ENCODE measurements around the gene RAB14. TPM values are rescaled to one million over a fixed set of nuclear protein-coding genes. Genes with fewer than 3 reads are reported as not detected.
A peak's percentile ranks its signal among the peaks of the same experiment; 100 is the strongest.

The RAB14 gene
- total RNA-seq, result 10 to 100 TPM; 70.1 to 87.2 (median 76.2) TPM
- long read RNA-seq, donor 1, full-length matches to known transcripts, result 87 of 92 reads
- long read RNA-seq, donor 1, partial matches to known transcripts, result 0 of 92 reads
- long read RNA-seq, donor 1, other reads (novel, unspliced or antisense), result 5 of 92 reads
- long read RNA-seq, donor 2, full-length matches to known transcripts, result 23 of 30 reads
- long read RNA-seq, donor 2, partial matches to known transcripts, result 2 of 30 reads
- long read RNA-seq, donor 2, other reads (novel, unspliced or antisense), result 5 of 30 reads

DNA sequence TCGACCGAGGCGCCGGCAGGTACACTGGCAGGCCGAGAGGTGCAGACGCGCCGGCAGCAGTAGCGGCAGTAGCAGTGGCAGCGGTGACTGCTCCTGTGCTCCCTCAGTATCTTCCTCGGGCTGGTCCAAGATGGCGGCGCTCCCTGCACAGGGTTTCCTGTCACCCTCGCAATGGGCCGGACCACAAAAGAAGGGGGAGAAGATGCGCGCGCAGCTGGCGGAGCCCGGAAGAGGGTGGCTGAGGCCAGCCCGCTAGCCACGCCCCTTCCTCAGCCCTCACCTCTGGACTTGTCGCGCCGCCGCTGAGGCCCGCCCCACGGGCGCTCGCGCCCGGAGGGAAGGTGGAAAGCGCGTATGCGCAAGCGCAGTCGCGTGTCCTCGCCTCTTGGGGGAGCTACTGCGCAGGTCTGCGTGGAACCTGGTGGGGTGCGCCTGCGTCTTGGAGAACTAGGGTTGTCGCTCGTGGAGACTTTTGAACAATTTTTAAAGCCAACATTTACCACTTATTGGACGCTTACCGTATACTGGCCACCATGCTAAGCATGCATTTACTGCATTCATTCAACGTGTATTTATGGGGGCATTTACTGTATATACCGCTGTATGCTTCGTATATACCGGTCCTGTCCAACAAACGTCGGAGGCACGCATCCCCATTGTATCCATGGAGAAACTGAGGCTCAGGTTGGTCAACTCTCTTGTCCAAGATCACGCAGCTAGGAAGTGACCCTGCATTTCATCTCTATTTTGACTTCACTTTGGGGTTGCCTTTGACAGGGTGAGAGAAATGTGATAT, at the start of gene RAB14:
RAB14 (minus strand) TSS at position 132 of the 796 bp plus-strand sequence. CDS start 8,457 bp downstream, outside the sequence.
- DNase-seq (peak; percentile 100), ATAC-seq (peak; percentile 94)
- intact Hi-C loops (cut with DNase I, micrococcal nuclease), result no loop called here
- peak within 1 kb of the TSS; percentile 91 for H3K4me3 ChIP-seq
- H3K36me3 ChIP-seq (ENCODE audit: low read depth), result no peaks in the 10 kb centered on the region
- peaks cover 29% of the 10 kb centered on the region for H3K4me1 ChIP-seq (ENCODE audit: low read depth)
- H3K9me3 ChIP-seq, result no peaks in the 10 kb centered on the region
- TF ChIP-seq CTCF (IDR thresholded peaks at IDR 0.05), result peak; percentile 53

DNA sequence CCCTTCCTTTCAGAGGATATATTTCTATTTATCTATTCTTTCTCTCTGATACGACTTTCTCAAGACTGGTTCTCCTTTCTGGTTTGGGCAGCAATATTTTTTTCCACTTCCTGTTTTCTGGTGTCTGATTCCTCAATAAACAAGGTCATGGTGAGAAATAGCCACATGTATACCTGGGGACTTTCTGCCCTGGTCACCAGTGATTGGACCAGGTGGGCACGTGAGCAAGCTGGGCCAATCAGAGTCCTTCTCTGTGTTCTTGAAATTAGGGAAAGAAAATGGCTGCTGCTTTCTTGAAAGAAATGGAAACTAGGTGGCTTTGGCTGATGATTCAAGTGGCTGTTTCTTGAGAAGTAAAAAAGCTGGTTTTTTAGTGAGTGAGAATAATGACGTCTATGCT, 47.9 kb upstream of the RAB14 start:
- DNase-seq (no peak), ATAC-seq (peak; percentile 49)

DNA sequence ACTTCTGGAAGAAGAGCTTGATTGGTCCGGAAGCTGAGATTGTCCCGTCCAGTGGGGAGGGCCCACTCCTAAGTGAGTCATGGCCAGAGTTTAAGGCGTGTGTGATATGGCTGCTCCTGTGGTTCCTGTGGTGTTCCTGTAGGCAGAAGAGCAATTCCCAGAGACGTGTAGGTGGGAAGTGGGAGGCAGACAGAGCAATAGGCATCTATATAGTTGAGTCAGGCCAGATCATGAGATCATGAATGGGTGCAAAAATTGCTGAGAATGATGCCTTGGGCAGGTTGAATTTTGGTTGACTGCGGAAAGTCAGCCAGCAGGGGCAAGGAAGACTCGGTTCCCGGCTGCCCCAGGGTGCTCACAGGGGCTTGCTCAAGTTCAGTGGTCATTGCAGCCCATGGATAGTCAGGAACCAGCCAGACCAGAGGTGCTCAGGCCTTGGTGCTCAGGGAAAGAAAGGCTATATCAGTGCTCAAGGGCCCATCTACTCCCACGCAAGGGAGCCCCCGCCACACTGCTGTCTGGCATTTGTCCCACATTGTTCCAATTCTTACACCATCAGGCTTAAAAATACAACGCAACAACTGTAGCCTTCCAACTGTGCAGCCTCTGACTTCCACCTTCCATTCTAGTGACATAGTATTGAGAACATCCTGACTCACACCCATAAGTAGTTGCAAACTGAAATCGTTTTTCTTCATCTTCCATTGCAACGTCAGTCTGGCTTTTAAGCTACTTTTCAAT, 45.3 kb upstream of the RAB14 start:
- ATAC-seq (no peak), DNase-seq (no peak)
- H3K9me3 ChIP-seq, result no peaks in the 10 kb centered on the region
- H3K36me3 ChIP-seq (ENCODE audit: low read depth), result no peaks in the 10 kb centered on the region
- no peaks in the 10 kb centered on the region for H3K4me1 ChIP-seq (ENCODE audit: low read depth)
- no peak overlapping the region for H3K4me3 ChIP-seq
- intact Hi-C loops (cut with DNase I, micrococcal nuclease), result no loop called here
- TF ChIP-seq CTCF (IDR thresholded peaks at IDR 0.05), result no peak

More for the DNA sequence above, 47.9 kb upstream of the RAB14 start:
- intact Hi-C loops (cut with DNase I, micrococcal nuclease), result no loop called here
- Histone ChIP-seq H3K9me3 (no peaks in the 10 kb centered on the region), H3K4me1 (ENCODE audit: low read depth) (no peaks in the 10 kb centered on the region), H3K36me3 (ENCODE audit: low read depth) (no peaks in the 10 kb centered on the region), H3K4me3 (no peak overlapping the region)
- no peak for TF ChIP-seq CTCF (IDR thresholded peaks at IDR 0.05)

DNA sequence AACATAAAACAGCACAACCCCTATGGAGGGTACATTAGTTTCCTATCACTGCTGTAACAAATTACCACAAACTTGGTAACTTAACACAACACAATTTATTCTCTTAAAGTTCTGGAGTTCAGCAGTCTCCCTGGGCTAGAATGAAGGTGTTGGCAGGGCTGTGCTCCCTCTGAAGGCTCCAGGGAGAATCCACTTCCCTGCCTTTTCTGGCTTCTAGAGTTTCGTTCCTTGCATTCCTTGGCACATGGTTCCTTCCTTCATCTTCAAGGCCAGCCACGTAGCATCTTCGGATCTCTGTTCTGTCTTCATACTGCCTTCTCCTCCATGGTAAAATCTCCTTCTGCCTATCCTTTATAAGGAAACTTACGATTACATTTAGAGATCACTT, 41.3 kb upstream of the RAB14 start:
- TF ChIP-seq CTCF (IDR thresholded peaks at IDR 0.05), result no peak
- intact Hi-C loops (cut with DNase I, micrococcal nuclease), result no loop called here
- no peak for ATAC-seq
- Histone ChIP-seq H3K9me3 (no peaks in the 10 kb centered on the region), H3K36me3 (ENCODE audit: low read depth) (no peaks in the 10 kb centered on the region), H3K4me3 (no peak overlapping the region), H3K4me1 (ENCODE audit: low read depth) (no peaks in the 10 kb centered on the region)
- DNase-seq, result no peak

DNA sequence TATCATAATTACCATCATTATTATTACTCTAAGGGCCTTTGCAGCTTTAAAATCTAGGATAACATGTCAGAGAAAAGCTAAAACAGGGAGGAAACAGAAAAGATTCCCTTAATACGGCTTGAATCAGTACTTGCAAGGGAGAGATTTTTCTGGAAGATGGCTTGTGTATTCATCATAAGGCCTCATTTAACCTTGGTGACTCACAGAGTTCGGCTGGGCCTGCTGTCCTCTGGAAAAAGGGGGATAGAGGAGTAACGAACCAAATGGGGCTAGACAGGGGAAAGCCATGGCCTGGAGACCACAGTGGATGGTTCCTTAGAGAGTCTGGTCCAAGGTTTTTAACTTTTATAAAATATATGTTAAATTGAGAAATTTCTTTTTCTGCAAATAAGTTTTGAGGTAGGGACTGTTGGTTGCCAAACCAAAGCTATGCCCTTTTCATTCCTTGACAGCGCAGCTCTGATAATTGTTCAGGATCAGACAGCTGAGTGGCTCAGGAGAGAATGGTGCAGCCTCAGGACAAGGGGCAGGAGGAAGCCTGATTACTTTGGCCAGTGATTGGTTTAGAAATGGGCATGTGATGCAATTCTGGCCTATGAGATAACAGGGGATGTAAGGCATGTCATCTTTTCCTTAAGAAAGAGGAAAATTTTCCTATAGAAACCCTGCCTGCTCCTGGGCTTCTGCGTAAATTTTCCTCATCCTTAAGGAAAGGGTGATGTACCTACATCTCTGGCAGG, 40.7 kb upstream of the RAB14 start:
- ATAC-seq (no peak), DNase-seq (no peak)
- TF ChIP-seq CTCF (IDR thresholded peaks at IDR 0.05), result no peak
- no peaks in the 10 kb centered on the region for H3K9me3 ChIP-seq
- no peaks in the 10 kb centered on the region for H3K4me1 ChIP-seq (ENCODE audit: low read depth)
- no peak overlapping the region for H3K4me3 ChIP-seq
- intact Hi-C loops (cut with DNase I, micrococcal nuclease), result no loop called here
- no peaks in the 10 kb centered on the region for H3K36me3 ChIP-seq (ENCODE audit: low read depth)
